ENCODE results near the gene C3orf52.

GRCh38 chr3:112136046-112136445, 49.9 kb downstream of the C3orf52 start:
- TF ChIP-seq CTCF (IDR thresholded peaks at IDR 0.05) (no peak), POLR2A (IDR thresholded peaks at IDR 0.05) (no peak)
